Body of pancreas (tissue), 4 donors: Measurements from ENCODE around the gene IL3. TPM values are rescaled to one million over a fixed set of nuclear protein-coding genes. Genes with fewer than 3 reads are reported as not detected.

Experiments used
- ATAC-seq: fragments of 150-250 bp; one replicate; pipeline ENCODE4 v1.9.1; 2016
- DNase-seq, 4 donors: peaks; one replicate each; pipeline ENCODE4 v3.0.0-alpha.2; 2019
- H3K27ac ChIP-seq, 4 donors: fragments of 200-600 bp; sonication (generic); 1 replicate in 3 of 4; 2 replicates in 1 of 4; pipeline versions ENCODE4 v1.5.1 to v1.6.1; 2016 to 2019; ENCODE audit warnings: mild to moderate bottlenecking in 1 of 4, mixed read lengths in 1 of 4, moderate library complexity in 1 of 4
- H3K27me3 ChIP-seq, 2 donors: fragments of 200-600 bp; sonication (generic); one replicate each; pipeline ENCODE4 v1.6.0; 2016; ENCODE audit warnings: mild to moderate bottlenecking in 1 of 2
- H3K36me3 ChIP-seq, 2 donors: fragments of 200-600 bp; sonication (generic); replicated peaks in 1 of 2; 2 replicates each; pipeline ENCODE4 v1.5.1; 2016; ENCODE audit warnings: low read depth in 2 of 2; ENCODE audit not compliant: insufficient read depth in 1 of 2
- H3K4me1 ChIP-seq: fragments of 200-600 bp; sonication (generic); one replicate; pipeline ENCODE4 v1.6.0; 2016
- H3K4me3 ChIP-seq, 2 donors: fragments of 200-600 bp; sonication (generic); 1 replicate in 1 of 2; 2 replicates in 1 of 2; pipeline ENCODE4 v1.5.1; 2016 to 2019
- H3K9me3 ChIP-seq, 3 donors: fragments of 200-600 bp; sonication (generic); 1 replicate in 2 of 3; 2 replicates in 1 of 3; pipeline ENCODE4 v1.5.1; 2016
- POLR2A ChIP-seq, 3 donors: fragments of 450-650 bp; IDR thresholded peaks; one replicate each; pipeline ENCODE4 v1.6.1; 2016; ENCODE audit warnings: antibody characterized with exemption in 3 of 3, mild to moderate bottlenecking in 2 of 3
- WGBS, 2 donors: methylation state at CpG; one replicate each; pipeline ENCODE4 v1.1.5; 2017; 5-methylcytosine and 5-hydroxymethylcytosine counted together
- intact Hi-C: fragments of 100-400 bp; cut with DNase I; formaldehyde crosslinking; loops from one replicate; pipeline ENCODE4 v1.15.1; 2023
- total RNA-seq, 2 donors: library from RNA; depleted of rRNA; stranded (reverse); fragments of >200 nt; gene quantifications; one replicate each; pipeline ENCODE4 v1.1.0, GENCODE V29; 2016
- TF ChIP-seq, protein P1 (sequence below), 7 experiments: fragments of 450-650 bp in 4 of 7; fragments of 200-600 bp in 3 of 7; sonication (generic) in 3 of 7; IDR thresholded peaks; one replicate each; pipeline ENCODE4 v1.5.1; 2016 to 2019; ENCODE audit warnings: antibody characterized with exemption in 7 of 7

Gene IL3
- total RNA-seq, 2 donors from 2014 or later, result not detected

- no peak for DNase-seq
- H3K4me1 ChIP-seq, result peaks cover 8% of the 10 kb centered on the region
- H3K9me3 ChIP-seq, result no peaks in the 10 kb centered on the region
- TF ChIP-seq, protein P1, sequence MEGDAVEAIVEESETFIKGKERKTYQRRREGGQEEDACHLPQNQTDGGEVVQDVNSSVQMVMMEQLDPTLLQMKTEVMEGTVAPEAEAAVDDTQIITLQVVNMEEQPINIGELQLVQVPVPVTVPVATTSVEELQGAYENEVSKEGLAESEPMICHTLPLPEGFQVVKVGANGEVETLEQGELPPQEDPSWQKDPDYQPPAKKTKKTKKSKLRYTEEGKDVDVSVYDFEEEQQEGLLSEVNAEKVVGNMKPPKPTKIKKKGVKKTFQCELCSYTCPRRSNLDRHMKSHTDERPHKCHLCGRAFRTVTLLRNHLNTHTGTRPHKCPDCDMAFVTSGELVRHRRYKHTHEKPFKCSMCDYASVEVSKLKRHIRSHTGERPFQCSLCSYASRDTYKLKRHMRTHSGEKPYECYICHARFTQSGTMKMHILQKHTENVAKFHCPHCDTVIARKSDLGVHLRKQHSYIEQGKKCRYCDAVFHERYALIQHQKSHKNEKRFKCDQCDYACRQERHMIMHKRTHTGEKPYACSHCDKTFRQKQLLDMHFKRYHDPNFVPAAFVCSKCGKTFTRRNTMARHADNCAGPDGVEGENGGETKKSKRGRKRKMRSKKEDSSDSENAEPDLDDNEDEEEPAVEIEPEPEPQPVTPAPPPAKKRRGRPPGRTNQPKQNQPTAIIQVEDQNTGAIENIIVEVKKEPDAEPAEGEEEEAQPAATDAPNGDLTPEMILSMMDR (IDR thresholded peaks at IDR 0.05), result no peak
- no peak for TF ChIP-seq POLR2A (IDR thresholded peaks at IDR 0.05)
- no peak overlapping the region for H3K4me3 ChIP-seq
- intact Hi-C loops, result no loop called here
- no peaks in the 10 kb centered on the region for H3K27me3 ChIP-seq
- no peak for ATAC-seq
- no peak overlapping the region for H3K27ac ChIP-seq
- 80 to 84% methylated on average over 11 of the region's 11 CpGs for WGBS, 2 donors
- H3K36me3 ChIP-seq, result no peaks in the 10 kb centered on the region
Observed at GRCh38 chr5:132076202-132076830, 15.9 kb downstream of the IL3 start.

DNA sequence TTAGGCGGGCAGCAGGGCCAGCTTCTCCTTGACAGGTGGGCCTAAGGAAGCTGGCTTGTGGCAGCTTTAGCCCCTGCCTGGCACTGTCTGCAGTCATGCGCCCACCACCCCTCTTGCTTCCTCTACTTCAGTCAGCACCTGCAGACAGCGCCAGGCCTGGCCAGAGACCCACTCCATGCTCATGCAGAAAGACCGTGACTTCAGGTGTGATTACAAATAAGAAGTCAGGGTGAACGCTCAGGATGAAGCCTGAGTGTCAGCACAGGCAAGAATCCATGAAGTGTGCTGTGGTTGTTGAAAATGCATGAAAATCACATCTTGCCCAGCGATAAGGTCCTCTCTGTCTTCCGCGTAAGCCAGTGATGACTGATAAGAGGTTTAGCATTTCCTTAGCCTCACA is 16.5 kb downstream of the IL3 start:
- 82 to 89% methylated on average over 8 of the region's 8 CpGs for WGBS, 2 donors
- DNase-seq (no peak), ATAC-seq (no peak)
- Histone ChIP-seq H3K36me3 (no peaks in the 10 kb centered on the region), H3K9me3 (no peaks in the 10 kb centered on the region), H3K27ac (no peak overlapping the region), H3K27me3 (no peaks in the 10 kb centered on the region), H3K4me3 (no peak overlapping the region), H3K4me1 (peaks cover 8% of the 10 kb centered on the region)
- intact Hi-C loops, result no loop called here
- TF ChIP-seq, protein P1 (IDR thresholded peaks at IDR 0.05), result no peak
- TF ChIP-seq POLR2A (IDR thresholded peaks at IDR 0.05), result no peak

- H3K27ac ChIP-seq, result no peak overlapping the region
- H3K36me3 ChIP-seq, result no peaks in the 10 kb centered on the region
- no peaks in the 10 kb centered on the region for H3K4me1 ChIP-seq
- ATAC-seq (no peak), DNase-seq (no peak)
- intact Hi-C loops, result no loop called here
- TF ChIP-seq POLR2A (IDR thresholded peaks at IDR 0.05), result no peak
- TF ChIP-seq, protein P1 (IDR thresholded peaks at IDR 0.05), result no peak
- WGBS, 2 donors, result 55 to 62% methylated on average over 3 to 4 of the region's 4 CpGs
- no peaks in the 10 kb centered on the region for H3K27me3 ChIP-seq
- no peak overlapping the region for H3K4me3 ChIP-seq
- H3K9me3 ChIP-seq, result no peaks in the 10 kb centered on the region
Observed at GRCh38 chr5:132079081-132079480, 18.6 kb downstream of the IL3 start.

DNA sequence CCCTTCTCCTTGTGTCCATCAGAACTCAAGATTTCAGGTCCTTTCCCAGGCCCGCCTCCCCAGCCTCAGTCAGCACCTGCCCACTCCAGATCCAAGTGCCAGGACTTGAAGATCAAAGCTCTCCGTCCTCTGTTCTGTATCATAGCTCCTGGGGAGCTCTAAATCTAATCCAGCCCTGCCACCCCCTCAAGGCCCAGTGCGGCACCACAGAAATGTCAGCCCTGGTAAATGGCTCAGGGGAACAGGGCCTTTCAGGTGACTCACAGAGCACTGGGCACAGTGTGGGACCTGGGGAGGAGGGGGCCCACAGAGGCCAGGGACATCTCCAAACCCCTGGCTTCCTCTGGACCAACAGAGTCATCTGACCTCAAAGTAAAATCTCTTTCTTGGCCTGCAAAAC is 19.2 kb downstream of the IL3 start:
- no peak for TF ChIP-seq POLR2A (IDR thresholded peaks at IDR 0.05)
- TF ChIP-seq, protein P1 (IDR thresholded peaks at IDR 0.05), result no peak
- intact Hi-C loops, result no loop called here
- DNase-seq, result no peak
- Histone ChIP-seq H3K27me3 (no peaks in the 10 kb centered on the region), H3K4me3 (no peak overlapping the region), H3K27ac (no peak overlapping the region), H3K9me3 (no peaks in the 10 kb centered on the region), H3K36me3 (no peaks in the 10 kb centered on the region), H3K4me1 (no peaks in the 10 kb centered on the region)
- 77 to 96% methylated on average over 3 of the region's 3 CpGs for WGBS, 2 donors
- no peak for ATAC-seq

DNA sequence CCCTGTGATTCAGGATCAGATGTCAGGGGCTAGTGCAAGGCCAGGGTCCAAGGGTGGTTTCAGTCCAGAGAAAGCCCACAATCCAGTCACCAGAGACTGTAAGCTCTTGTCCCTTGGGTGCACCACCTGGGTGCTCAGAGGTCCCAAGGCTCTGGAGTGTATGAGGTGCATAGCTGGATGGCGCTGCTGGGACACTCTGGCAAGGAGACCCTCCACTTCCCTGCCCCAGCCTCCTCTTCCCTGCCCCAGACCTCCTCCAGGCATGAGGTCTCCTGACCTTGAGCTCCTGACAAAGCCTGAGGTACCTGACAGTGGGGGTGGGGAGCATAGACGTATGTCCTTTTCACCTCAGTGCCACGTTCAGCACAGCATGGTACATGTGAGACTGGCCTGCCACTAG is 20.1 kb downstream of the IL3 start:
- Histone ChIP-seq H3K27ac (no peak overlapping the region), H3K27me3 (no peaks in the 10 kb centered on the region), H3K36me3 (no peaks in the 10 kb centered on the region), H3K4me1 (no peaks in the 10 kb centered on the region), H3K4me3 (no peak overlapping the region), H3K9me3 (no peaks in the 10 kb centered on the region)
- ATAC-seq (no peak), DNase-seq (no peak)
- intact Hi-C loops, result no loop called here
- TF ChIP-seq, protein P1 (IDR thresholded peaks at IDR 0.05), result no peak
- no peak for TF ChIP-seq POLR2A (IDR thresholded peaks at IDR 0.05)
- WGBS, 2 donors, result 83 to 86% methylated on average over 1 to 3 of the region's 3 CpGs
